ENCODE results near the gene MRC1.

- TF ChIP-seq EZH2phosphoT487 (IDR thresholded peaks at IDR 0.05; ENCODE audit: insufficient read depth, low read depth) (no peak), EZH2 (IDR thresholded peaks at IDR 0.05; ENCODE audit: insufficient read depth, poor library complexity, severe bottlenecking) (no peak)
Measured at GRCh38 chr10:17792991-17793390, 16.2 kb upstream of the MRC1 start.
